Astrocyte (in vitro differentiated cells and primary cell): ENCODE results near the gene SAMD14.

Experiments
- CTCF ChIP-seq: IDR thresholded peaks from 2 replicates; pipeline ENCODE4 v1.5.1; 2011; ENCODE audit warnings: low read depth, mild to moderate bottlenecking, inconsistent platforms, low read length, moderate library complexity; ENCODE audit not compliant: insufficient read depth
- EZH2 ChIP-seq: IDR thresholded peaks from 2 replicates; pipeline ENCODE4 v1.6.1; 2012; ENCODE audit warnings: mild to moderate bottlenecking, low read length, inconsistent platforms; ENCODE audit not compliant: insufficient read depth

GRCh38 chr17:50151041-50151936 lies 21.3 kb upstream of the SAMD14 start:
- TF ChIP-seq CTCF (peak; percentile 27), EZH2 (no peak)
